Lung (tissue), 12 donors: ENCODE data around the gene PLXNA1. TPM values are rescaled to one million over a fixed set of nuclear protein-coding genes. Genes with fewer than 3 reads are reported as not detected.

Experiments used
- ATAC-seq: fragments of 200-7000 bp; cut with Tn5 transposase; one replicate; pipeline ENCODE4 v1.9.1; 2020; ENCODE audit warnings: moderate number of reproducible peaks; ENCODE audit not compliant: insufficient read depth, low FRiP score
- DNase-seq, 3 donors: peaks; one replicate each; pipeline ENCODE4 v3.0.0-alpha.2; 2013 to 2017
- H3K27ac ChIP-seq, 2 donors: one replicate each; pipeline ENCODE4 v1.5.1; 2013; ENCODE audit warnings: mild to moderate bottlenecking in 2 of 2, moderate library complexity in 2 of 2, control low read depth in 1 of 2, inconsistent platforms in 1 of 2, low read depth in 1 of 2, low read length in 1 of 2
- H3K27me3 ChIP-seq, 3 donors: one replicate each; pipeline ENCODE4 v1.5.1; 2013; ENCODE audit warnings: low read length in 2 of 3; ENCODE audit not compliant: control insufficient read depth in 3 of 3, insufficient read depth in 3 of 3
- H3K36me3 ChIP-seq, 4 donors: one replicate each; pipeline ENCODE4 v1.5.1; 2013; ENCODE audit warnings: low read length in 4 of 4, mild to moderate bottlenecking in 1 of 4, moderate library complexity in 1 of 4; ENCODE audit not compliant: control insufficient read depth in 4 of 4, insufficient read depth in 4 of 4
- H3K4me1 ChIP-seq, 5 donors: one replicate each; pipeline ENCODE4 v1.5.1; 2013; ENCODE audit warnings: low read length in 5 of 5, mild to moderate bottlenecking in 2 of 5, moderate library complexity in 1 of 5; ENCODE audit not compliant: control insufficient read depth in 5 of 5, insufficient read depth in 5 of 5
- H3K4me3 ChIP-seq: one replicate; pipeline ENCODE4 v1.5.1; 2013; ENCODE audit warnings: mild to moderate bottlenecking, control low read depth, moderate library complexity
- H3K9ac ChIP-seq, 2 donors: one replicate each; pipeline ENCODE4 v1.5.1; 2013; ENCODE audit warnings: low read length in 2 of 2, control low read depth in 1 of 2; ENCODE audit not compliant: insufficient read depth in 1 of 2
- H3K9me3 ChIP-seq, 4 donors: one replicate each; pipeline ENCODE4 v1.5.1; 2013; ENCODE audit warnings: low read length in 3 of 4, mild to moderate bottlenecking in 1 of 4, moderate library complexity in 1 of 4; ENCODE audit not compliant: control insufficient read depth in 4 of 4, insufficient read depth in 3 of 4
- WGBS, 2 donors: extraction: QIAGEN DNeasy Blood & Tissue Kit; methylation state at CpG; one replicate each; pipeline ENCODE4 v1.1.7; 2013; 5-methylcytosine and 5-hydroxymethylcytosine counted together
- polyA plus RNA-seq, 2 donors: library from polyadenylated mRNA; stranded (reverse); fragments of 200-250 nt; gene quantifications; one replicate each; pipeline ENCODE4 v1.2.1, GENCODE V29; 2013
- total RNA-seq, 2 donors: library from RNA; depleted of rRNA in 1 of 2; stranded (reverse); fragments of >200 nt in 1 of 2; gene quantifications; one replicate each; pipeline ENCODE4 v1.2.1, GENCODE V29; 2014 to 2021
- TF ChIP-seq, protein P1 (sequence below): IDR thresholded peaks from 2 replicates; pipeline ENCODE4 v1.5.1; 2012; ENCODE audit warnings: mild to moderate bottlenecking; ENCODE audit errors: control extremely low read depth, extremely low read depth
- donor health status: control.
- donor health status: control.
- donor health status: Bipolar disorder and iron deficiency.
- donor health status: healthy.
- donor health status: DM: yes; HTN: yes; CAD: no.

Gene PLXNA1
- total and polyA plus RNA-seq, 4 donors: 17.6 to 51.7 (median 21.7) TPM

DNA sequence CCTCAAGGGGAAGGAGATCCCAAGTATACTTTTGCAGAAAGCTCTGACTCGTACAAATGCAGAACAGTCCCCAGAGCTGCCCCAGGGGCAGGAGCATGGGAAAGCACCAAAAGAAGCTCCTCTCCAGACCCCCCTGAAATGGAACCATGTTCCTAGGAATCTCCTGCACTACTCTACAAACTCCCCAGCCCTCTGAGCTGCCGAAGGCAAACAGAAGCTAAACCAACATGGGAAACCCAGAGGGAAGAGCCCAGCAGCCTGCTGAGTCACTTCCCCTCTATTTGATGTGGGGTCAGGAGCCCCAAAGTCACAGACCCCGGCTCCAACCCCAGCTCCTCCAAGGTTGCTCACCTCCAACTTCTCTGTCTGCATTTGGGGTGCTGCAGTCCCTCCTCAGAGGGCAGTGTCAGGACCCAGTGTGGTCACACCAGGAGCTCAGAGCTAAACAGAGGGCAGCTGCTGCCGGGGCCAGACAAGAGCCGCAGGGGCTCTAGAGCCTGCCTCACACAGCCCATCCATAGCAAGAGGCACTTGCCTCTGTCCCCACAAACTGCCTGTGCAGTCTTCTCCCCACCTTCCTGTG lies 3.8 kb upstream of the PLXNA1 start:
- peaks cover 0 to 12% (median 9%) of the 10 kb centered on the region in 3 donors for H3K27me3 ChIP-seq
- H3K9me3 ChIP-seq: peaks cover 0 to 11% (median 4%) of the 10 kb centered on the region in 4 donors
- ATAC-seq: no peak
- H3K9ac ChIP-seq: no peak overlapping the region
- no peak overlapping the region for H3K27ac ChIP-seq
- WGBS, 2 donors: 50 to 55% methylated on average over 5 of the region's 5 CpGs
- no peak overlapping the region for H3K4me3 ChIP-seq
- H3K36me3 ChIP-seq: no peaks in the 10 kb centered on the region
- H3K4me1 ChIP-seq: peaks cover 0 to 6% (median 0%) of the 10 kb centered on the region in 5 donors
- TF ChIP-seq, protein P1, sequence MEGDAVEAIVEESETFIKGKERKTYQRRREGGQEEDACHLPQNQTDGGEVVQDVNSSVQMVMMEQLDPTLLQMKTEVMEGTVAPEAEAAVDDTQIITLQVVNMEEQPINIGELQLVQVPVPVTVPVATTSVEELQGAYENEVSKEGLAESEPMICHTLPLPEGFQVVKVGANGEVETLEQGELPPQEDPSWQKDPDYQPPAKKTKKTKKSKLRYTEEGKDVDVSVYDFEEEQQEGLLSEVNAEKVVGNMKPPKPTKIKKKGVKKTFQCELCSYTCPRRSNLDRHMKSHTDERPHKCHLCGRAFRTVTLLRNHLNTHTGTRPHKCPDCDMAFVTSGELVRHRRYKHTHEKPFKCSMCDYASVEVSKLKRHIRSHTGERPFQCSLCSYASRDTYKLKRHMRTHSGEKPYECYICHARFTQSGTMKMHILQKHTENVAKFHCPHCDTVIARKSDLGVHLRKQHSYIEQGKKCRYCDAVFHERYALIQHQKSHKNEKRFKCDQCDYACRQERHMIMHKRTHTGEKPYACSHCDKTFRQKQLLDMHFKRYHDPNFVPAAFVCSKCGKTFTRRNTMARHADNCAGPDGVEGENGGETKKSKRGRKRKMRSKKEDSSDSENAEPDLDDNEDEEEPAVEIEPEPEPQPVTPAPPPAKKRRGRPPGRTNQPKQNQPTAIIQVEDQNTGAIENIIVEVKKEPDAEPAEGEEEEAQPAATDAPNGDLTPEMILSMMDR: no peak
- DNase-seq: no peak

- no peak overlapping the region for H3K9ac ChIP-seq
- DNase-seq (no peak), ATAC-seq (no peak)
- peaks cover 0 to 12% (median 9%) of the 10 kb centered on the region in 3 donors for H3K27me3 ChIP-seq
- no peak overlapping the region for H3K4me3 ChIP-seq
- H3K4me1 ChIP-seq: peaks cover 0 to 13% (median 3%) of the 10 kb centered on the region in 5 donors
- WGBS, 2 donors: 91 to 92% methylated on average over 15 of the region's 15 CpGs
- no peaks in the 10 kb centered on the region for H3K36me3 ChIP-seq
- TF ChIP-seq, protein P1: no peak
- H3K27ac ChIP-seq: no peak overlapping the region
- H3K9me3 ChIP-seq: peaks cover 0 to 7% (median under 1%) of the 10 kb centered on the region in 4 donors
These were observed 2.6 kb upstream of the PLXNA1 start for GRCh38 chr3:126980266-126980811.

GRCh38 chr3:126982126-126982470 lies 817 bp upstream of the PLXNA1 start:
- TF ChIP-seq, protein P1: no peak
- no peak for ATAC-seq
- WGBS, 2 donors: 4 to 8% methylated on average over 12 of the region's 12 CpGs
- Histone ChIP-seq H3K9ac (no peak overlapping the region), H3K27me3 (peaks cover 0 to 12% (median 9%) of the 10 kb centered on the region in 3 donors), H3K27ac (peak overlapping the region in 1 of 2 donors; percentile 83), H3K36me3 (no peaks in the 10 kb centered on the region), H3K4me3 (no peak overlapping the region), H3K4me1 (peaks cover 0 to 16% (median 5%) of the 10 kb centered on the region in 5 donors), H3K9me3 (peaks cover 0 to 3% (median 0%) of the 10 kb centered on the region in 4 donors)
- DNase-seq: no peak
